GM21528 (cell line): ENCODE data around the gene CREBRF.
"Not testable (repeated sequence)": the region's sequence is repeated elsewhere in the genome, so short reads cannot be mapped to it uniquely, and the experiment has no call there.

ENCODE experiments used
- ATAC-seq: cut with Tn5 transposase; IDR thresholded peaks from one replicate; pipeline ENCODE4 v1.9.1; 2021; ENCODE audit warnings: mild to moderate bottlenecking, moderate library complexity; ENCODE audit not compliant: unreplicated experiment, low FRiP score

Gene CREBRF

DNA sequence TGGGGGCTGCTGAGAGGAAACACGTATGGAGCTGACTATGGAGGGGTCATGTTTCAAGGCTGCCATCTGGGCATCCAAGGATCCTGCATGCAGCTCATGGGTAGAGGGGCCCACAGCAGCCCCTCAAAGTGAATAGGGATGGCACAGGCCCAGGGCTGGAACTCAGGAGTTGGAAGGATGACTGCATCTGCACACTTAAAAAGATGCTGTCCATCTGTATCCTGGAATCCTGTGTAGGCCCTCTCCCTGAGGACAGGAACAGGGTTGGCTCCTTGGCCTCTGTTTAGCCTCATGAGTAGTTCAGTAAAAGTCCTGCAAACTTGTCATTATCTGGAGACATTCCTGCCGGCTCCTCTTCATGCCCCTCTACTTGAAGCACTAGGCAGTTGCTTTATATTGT, 92.2 kb downstream of the CREBRF start:
- no peak for ATAC-seq

DNA sequence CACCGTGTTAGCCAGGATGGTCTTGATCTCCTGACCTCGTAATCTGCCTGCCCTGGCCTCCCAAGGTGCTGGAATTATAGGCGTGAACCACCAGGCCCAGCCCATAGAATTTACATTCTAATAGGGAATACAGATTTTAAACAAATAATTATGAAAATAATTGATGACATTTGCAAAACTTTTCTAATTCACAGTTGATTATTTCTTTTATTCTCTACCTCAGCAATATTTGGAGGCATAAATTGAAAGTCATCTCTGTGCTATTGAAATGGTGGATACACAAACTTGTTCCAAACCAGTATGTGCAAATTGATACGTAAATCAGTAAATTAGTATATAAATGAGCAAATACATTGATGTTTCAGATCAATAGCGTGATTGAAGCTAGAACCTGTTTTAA, 96.4 kb downstream of the CREBRF start:
- ATAC-seq: no peak

- ATAC-seq: no peak
Observed at GRCh38 chr5:173153842-173154241, 97.7 kb downstream of the CREBRF start.

- ATAC-seq: not testable (repeated sequence)
Observed at GRCh38 chr5:173154619-173155018, 98.5 kb downstream of the CREBRF start.

GRCh38 chr5:173155912-173156311, 99.8 kb downstream of the CREBRF start:
- ATAC-seq: no peak

DNA sequence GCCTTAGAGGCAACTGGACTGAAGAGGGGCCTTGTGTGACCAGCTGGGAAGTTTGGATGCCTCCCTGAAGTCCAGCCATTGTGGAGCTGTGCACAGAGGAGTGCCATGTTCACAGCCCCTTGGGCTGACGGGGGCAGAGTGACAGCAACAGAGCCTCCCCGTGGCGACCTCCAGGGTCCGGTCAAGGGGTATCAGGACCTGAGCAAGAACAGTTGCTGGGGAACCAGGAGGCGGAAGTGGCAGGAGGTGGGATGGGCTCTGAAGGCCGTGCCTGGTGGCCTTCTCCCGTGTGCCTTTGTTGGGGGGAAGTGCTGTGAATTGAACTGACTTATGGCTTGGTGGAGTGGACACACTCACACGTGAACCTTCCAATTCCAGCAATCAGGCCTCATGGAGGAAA, 102.2 kb downstream of the CREBRF start:
- no peak for ATAC-seq

DNA sequence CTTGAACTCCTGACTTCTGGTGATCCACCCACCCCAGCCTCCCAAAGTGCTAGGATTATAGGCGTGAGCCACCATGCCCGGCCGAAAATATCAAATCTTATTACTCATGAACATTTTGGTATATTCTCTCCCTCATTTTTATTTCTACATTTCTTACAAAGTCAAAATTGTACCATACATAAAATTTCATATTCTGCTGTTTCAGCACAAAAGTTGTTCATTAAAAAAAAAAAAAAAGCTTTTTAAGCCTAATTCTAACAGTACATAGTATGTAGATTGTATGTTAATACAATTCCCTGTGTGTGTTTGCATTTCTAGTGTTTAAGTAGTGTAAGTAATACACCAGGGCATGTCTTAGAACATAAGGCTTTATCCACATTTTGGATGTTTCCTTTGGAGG, 103.1 kb downstream of the CREBRF start:
- ATAC-seq: no peak

DNA sequence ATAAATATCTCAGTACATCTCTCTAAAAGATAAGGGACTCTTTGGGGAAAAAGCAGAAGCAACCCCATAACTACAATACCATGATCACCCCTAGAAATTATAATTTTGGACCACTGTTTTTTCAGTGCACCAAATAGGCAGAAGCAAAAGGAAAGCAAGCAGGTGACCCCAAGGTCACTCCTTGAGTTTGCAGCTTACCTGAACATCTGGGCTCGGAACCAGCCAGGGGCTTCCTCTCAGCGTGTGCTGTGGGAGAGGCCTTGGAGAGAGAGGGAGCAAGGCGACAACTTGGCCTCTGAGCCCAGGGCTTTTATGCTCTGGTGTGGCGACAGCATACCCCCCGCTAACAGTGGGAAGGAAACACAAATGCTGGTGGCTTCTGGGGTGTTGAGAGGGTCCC, 105.0 kb downstream of the CREBRF start:
- no peak for ATAC-seq

GRCh38 chr5:173163219-173163618, 107.1 kb downstream of the CREBRF start:
- no peak for ATAC-seq

DNA sequence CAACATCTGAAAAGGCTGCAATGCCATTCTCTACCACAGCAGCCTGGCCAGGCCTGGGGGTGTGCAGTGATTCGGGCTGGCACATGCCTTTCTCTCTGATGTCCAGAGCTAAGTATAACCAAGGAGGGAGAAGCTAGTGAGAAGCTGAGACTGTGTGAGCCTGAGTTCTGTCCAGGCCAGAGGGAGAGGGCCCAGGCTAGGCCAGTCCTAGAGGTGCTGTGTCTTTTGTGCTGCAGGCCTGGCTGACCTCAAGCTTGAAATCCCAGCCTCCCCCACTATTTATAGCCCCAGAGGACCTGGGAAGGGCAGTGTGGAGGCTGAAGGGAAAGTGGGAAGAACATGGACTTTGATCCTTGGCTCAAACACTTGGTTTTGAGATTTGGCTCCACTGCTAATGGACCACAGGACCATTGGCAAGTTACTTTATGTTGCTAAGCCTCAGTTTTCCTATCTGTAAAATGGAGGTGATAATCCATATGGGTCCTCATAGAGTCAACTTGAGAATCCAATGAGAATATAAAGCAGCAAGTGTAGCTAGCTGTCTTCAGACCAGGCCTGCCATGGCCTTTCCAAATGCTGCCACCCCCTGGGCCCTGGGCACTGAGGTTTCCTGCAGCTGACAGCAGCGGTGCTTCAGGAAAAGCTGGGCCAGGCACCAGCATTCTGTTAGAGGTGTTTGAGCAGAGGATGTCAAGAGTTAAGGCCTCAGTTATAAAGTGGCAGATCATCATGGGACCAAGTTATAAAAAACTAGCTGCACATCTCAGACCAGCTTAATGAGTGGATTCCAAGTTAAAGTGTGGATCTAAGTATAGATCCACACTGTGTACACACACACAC, 109.2 kb downstream of the CREBRF start:
- no peak for ATAC-seq

- ATAC-seq: no peak
Observed at GRCh38 chr5:173172166-173172565, 116.0 kb downstream of the CREBRF start.

- no peak for ATAC-seq
Observed at GRCh38 chr5:173175523-173175922, 119.4 kb downstream of the CREBRF start.

GRCh38 chr5:173178369-173178910, 122.3 kb downstream of the CREBRF start:
- ATAC-seq: no peak

DNA sequence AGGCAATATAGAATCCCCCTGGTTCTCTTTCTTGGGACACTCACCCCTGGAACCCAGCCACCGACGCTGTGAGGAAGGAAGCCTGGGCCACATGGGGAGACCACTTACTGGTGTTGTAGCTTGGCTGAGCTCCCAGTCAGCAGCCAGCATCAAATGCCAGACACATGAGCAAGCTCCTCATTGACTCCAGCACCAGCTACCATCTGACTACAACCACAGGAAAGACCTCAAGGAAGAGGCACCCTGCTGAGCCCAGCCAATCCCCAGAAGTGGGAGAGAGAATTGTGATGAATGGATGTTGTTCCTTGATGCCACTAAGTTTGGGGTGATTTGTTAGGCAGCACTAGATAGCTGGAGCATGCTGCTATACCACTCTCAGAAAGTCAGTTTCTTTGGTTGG, 124.2 kb downstream of the CREBRF start:
- no peak for ATAC-seq

DNA sequence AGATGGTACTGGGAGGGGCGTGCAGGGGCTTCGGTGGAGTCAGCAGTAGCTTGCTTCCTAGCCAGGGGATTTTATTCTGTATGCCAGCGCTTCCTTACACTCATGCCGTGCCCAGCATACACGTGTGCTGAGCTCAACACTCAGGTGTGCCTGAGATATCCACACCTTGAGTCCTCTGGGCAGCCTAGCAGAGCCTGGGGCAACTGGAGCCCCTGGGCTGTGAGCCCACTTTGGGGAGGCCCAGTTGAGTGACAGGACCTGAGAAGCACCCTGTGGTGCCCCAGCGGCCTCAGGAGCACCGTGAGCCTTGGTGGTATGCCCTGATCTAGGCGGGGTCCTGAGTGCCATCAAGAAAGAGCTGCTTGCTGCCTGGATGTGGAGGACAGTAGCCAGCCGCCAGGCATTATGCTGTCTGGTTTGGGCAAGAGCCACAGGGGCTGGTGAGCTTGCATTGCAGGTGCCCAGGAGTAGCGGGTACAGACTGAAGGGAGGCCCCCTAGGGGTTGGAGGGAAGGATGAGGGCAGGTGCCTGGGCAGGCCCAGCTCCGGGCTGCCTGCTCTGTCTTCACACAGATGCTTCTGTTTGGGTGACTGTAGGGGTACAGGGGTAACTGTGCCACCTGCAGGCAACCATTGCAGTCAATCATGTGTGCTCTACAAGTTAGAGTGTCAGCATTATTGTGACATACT, 131.0 kb downstream of the CREBRF start:
- no peak for ATAC-seq

GRCh38 chr5:173188280-173188679, 132.1 kb downstream of the CREBRF start:
- ATAC-seq: no peak
